ENCODE results near the gene CHD3.

DNA sequence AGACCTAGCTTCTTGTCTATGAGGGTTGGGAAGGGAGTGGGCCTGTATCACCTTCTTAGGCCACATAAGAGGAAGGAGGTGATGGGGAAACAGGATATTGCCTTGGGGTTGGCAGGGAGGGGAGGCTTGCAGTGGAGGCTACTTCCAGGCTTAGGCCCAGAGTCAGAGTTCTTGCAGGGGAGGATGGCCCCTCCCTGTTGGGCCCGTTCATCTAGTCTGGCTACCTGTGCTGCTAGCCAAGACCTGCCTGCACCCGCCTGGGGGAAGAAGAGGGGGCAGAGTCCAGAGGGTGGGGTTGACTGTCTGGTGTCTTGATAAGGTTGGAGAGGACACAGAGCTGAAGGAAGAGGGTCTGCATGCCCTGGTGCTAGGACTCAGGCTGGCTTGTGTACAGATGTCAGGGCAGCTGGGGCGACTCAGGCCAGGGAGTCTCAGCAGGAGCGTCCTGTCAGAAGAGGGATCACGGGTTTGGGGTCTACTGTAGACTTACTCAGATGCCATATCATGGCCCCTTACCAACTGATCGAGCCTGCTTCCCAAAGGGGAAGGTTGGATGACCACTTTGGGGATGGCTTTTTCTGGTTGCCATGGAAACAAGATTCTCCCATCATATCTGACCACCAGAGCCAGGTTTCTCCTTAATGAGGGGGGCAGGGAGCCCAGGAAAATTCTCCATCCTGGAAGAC lies 49.3 kb upstream of the CHD3 start:
- TF ChIP-seq, protein P1, sequence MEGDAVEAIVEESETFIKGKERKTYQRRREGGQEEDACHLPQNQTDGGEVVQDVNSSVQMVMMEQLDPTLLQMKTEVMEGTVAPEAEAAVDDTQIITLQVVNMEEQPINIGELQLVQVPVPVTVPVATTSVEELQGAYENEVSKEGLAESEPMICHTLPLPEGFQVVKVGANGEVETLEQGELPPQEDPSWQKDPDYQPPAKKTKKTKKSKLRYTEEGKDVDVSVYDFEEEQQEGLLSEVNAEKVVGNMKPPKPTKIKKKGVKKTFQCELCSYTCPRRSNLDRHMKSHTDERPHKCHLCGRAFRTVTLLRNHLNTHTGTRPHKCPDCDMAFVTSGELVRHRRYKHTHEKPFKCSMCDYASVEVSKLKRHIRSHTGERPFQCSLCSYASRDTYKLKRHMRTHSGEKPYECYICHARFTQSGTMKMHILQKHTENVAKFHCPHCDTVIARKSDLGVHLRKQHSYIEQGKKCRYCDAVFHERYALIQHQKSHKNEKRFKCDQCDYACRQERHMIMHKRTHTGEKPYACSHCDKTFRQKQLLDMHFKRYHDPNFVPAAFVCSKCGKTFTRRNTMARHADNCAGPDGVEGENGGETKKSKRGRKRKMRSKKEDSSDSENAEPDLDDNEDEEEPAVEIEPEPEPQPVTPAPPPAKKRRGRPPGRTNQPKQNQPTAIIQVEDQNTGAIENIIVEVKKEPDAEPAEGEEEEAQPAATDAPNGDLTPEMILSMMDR (IDR thresholded peaks at IDR 0.05) = no peak
- TF ChIP-seq EZH2 (IDR thresholded peaks at IDR 0.05) = no peak
